ENCODE data around the gene PLCH1.

The PLCH1 gene

GRCh38 chr3:155391551-155391958 is 353.3 kb downstream of the PLCH1 start:
- in situ Hi-C loops (cut with HindIII; ENCODE audit: low sequenced_read_pairs): loop anchor here (25.0 kb wide), 1 partner anchor 321 kb away; no protein-coding TSS in a partner anchor

- in situ Hi-C loops (cut with HindIII; ENCODE audit: low sequenced_read_pairs): loop anchor here (25.0 kb wide), 1 partner anchor 321 kb away; no protein-coding TSS in a partner anchor
These were observed 353.8 kb downstream of the PLCH1 start for GRCh38 chr3:155391104-155391503.

GRCh38 chr3:155390351-155390750 is 354.5 kb downstream of the PLCH1 start:
- in situ Hi-C loops (cut with HindIII; ENCODE audit: low sequenced_read_pairs): loop anchor here (25.0 kb wide), 1 partner anchor 322 kb away; no protein-coding TSS in a partner anchor

- in situ Hi-C loops (cut with HindIII; ENCODE audit: low sequenced_read_pairs): loop anchor here (5.0 to 25.0 kb wide), 2 partner anchors 51 to 324 kb away; no protein-coding TSS in a partner anchor
These were observed 356.5 kb downstream of the PLCH1 start for GRCh38 chr3:155388417-155388816.

- in situ Hi-C loops (cut with HindIII; ENCODE audit: low sequenced_read_pairs): loop anchor here (5.0 to 25.0 kb wide), 2 partner anchors 50 to 325 kb away; no protein-coding TSS in a partner anchor
These were observed 357.3 kb downstream of the PLCH1 start for GRCh38 chr3:155387571-155387970.

- in situ Hi-C loops (cut with HindIII; ENCODE audit: low sequenced_read_pairs): loop anchor here (5.0 to 25.0 kb wide), 2 partner anchors 50 to 325 kb away; no protein-coding TSS in a partner anchor
These were observed 358.0 kb downstream of the PLCH1 start for GRCh38 chr3:155386919-155387318.

- in situ Hi-C loops (cut with HindIII; ENCODE audit: low sequenced_read_pairs): loop anchor here (5.0 to 25.0 kb wide), 2 partner anchors 49 to 326 kb away; no protein-coding TSS in a partner anchor
These were observed 358.8 kb downstream of the PLCH1 start for GRCh38 chr3:155385896-155386625.

GRCh38 chr3:155382396-155383042 is 362.4 kb downstream of the PLCH1 start:
- in situ Hi-C loops (cut with HindIII; ENCODE audit: low sequenced_read_pairs): loop anchor here (25.0 kb wide), 1 partner anchor 330 kb away; no protein-coding TSS in a partner anchor

GRCh38 chr3:155377847-155378246 is 367.0 kb downstream of the PLCH1 start:
- in situ Hi-C loops (cut with HindIII; ENCODE audit: low sequenced_read_pairs): loop anchor here (25.0 kb wide), 1 partner anchor 334 kb away; no protein-coding TSS in a partner anchor

GRCh38 chr3:155377071-155377470 is 367.8 kb downstream of the PLCH1 start:
- in situ Hi-C loops (cut with HindIII; ENCODE audit: low sequenced_read_pairs): loop anchor here (25.0 kb wide), 1 partner anchor 335 kb away; no protein-coding TSS in a partner anchor

- in situ Hi-C loops (cut with HindIII; ENCODE audit: low sequenced_read_pairs): no loop called here
These were observed 372.6 kb downstream of the PLCH1 start for GRCh38 chr3:155372281-155372680.

- in situ Hi-C loops (cut with HindIII; ENCODE audit: low sequenced_read_pairs): no loop called here
These were observed 373.9 kb downstream of the PLCH1 start for GRCh38 chr3:155370764-155371503.

- in situ Hi-C loops (cut with HindIII; ENCODE audit: low sequenced_read_pairs): no loop called here
These were observed 374.7 kb downstream of the PLCH1 start for GRCh38 chr3:155370198-155370597.

GRCh38 chr3:155369735-155370134 is 375.1 kb downstream of the PLCH1 start:
- in situ Hi-C loops (cut with HindIII; ENCODE audit: low sequenced_read_pairs): no loop called here

GRCh38 chr3:155369244-155369643 is 375.6 kb downstream of the PLCH1 start:
- in situ Hi-C loops (cut with HindIII; ENCODE audit: low sequenced_read_pairs): no loop called here

GRCh38 chr3:155368786-155369185 is 376.1 kb downstream of the PLCH1 start:
- in situ Hi-C loops (cut with HindIII; ENCODE audit: low sequenced_read_pairs): no loop called here

- in situ Hi-C loops (cut with HindIII; ENCODE audit: low sequenced_read_pairs): no loop called here
These were observed 377.4 kb downstream of the PLCH1 start for GRCh38 chr3:155367506-155367905.

- in situ Hi-C loops (cut with HindIII; ENCODE audit: low sequenced_read_pairs): no loop called here
These were observed 379.6 kb downstream of the PLCH1 start for GRCh38 chr3:155365178-155365783.

- in situ Hi-C loops (cut with HindIII; ENCODE audit: low sequenced_read_pairs): no loop called here
These were observed 380.4 kb downstream of the PLCH1 start for GRCh38 chr3:155364492-155364891.

- in situ Hi-C loops (cut with HindIII; ENCODE audit: low sequenced_read_pairs): no loop called here
These were observed 381.2 kb downstream of the PLCH1 start for GRCh38 chr3:155363690-155364070.

Measured in endothelial cell of hepatic sinusoid (primary cell).